Measurements from ENCODE around the gene CHPT1.
A peak's percentile ranks its signal among the peaks of the same experiment; 100 is the strongest.
"Not testable (repeated sequence)": the region's sequence is repeated elsewhere in the genome, so short reads cannot be mapped to it uniquely, and the experiment has no call there.

Gene CHPT1

DNA sequence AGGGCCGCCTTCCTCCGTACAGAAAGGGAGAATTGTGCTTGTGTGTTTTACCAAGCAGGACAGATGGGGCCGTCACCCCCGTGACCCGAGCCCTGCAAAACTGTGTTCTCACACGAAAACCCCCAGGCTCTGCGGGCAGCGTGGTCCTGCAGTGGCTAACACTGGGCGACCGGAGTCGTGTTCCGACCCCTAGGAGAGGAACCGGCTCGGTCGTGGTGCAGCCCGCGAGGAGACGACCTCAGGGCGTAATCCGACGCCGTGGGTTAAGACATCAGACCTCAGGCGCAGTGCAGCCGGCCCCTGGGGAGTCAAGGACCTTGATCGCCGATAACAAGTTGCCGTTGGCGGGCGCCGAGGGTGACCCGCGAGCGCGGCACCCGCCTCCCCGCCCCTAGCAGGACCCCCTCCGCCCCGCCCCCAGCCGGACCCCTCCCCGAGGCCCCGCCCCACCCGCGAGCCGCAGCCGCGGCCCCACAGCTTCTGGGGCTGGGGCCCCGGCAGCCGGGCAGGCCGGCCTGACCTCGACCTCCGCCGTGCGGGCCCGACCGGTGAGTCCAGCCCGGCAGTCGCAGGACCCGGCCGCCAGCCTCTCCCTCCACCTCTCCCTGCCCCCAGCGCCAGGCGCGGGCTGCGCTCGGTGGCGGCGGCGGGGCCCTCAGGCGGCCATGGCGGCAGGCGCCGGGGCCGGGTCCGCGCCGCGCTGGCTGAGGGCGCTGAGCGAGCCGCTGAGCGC lies at the start of gene CHPT1:
Gene CHPT1 (plus strand): TSS at position 444 of the 733 bp plus-strand sequence. CDS start 222 bp downstream, at position 666.
- H3K4me1 ChIP-seq (ENCODE audit: insufficient read depth, low read length), result peaks cover 3% of the 10 kb centered on the region; the same call in 1 of the 2 replicates
- H3K9ac ChIP-seq (ENCODE audit: low read depth, low read length), result peak within 1 kb of the TSS; percentile 80
- peaks cover 33% of the 10 kb centered on the region for H3K27me3 ChIP-seq (ENCODE audit: insufficient read depth, low read length)
- H3K36me3 ChIP-seq (ENCODE audit: insufficient read depth, low read depth, low read length), result no peaks in the 10 kb centered on the region
- peak within 1 kb of the TSS; percentile 89 for H3K4me3 ChIP-seq (ENCODE audit: low read length)
- no peaks in the 10 kb centered on the region for H3K9me3 ChIP-seq (ENCODE audit: insufficient read depth, low read depth, low read length)
- H3K27ac ChIP-seq (ENCODE audit: low read length), result no peak within 1 kb of the TSS

DNA sequence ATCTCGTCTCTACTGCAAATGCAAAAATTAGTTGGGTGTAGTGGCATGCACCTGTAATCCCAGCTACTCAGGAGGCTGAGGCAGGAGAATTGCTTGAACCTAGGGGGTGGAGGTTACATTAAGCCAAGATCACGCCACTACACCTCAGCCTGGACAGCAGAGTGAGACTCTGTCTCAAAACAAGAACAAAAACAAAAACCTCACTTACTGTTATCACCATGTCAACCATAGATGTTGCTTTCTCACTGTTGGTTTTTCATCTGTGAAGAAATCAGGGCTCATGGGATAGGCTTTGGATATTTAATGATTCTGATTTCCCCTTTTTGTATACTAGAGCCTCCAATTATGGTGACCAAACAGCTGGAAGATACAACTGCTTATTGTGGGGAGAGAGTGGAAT lies 49.7 kb upstream of the CHPT1 start:
- Histone ChIP-seq H3K27ac (ENCODE audit: low read length) (no peak overlapping the region), H3K4me3 (ENCODE audit: low read length) (no peak overlapping the region), H3K36me3 (ENCODE audit: insufficient read depth, low read depth, low read length) (no peaks in the 10 kb centered on the region), H3K27me3 (ENCODE audit: insufficient read depth, low read length) (peaks cover 9% of the 10 kb centered on the region), H3K9ac (ENCODE audit: low read depth, low read length) (no peak overlapping the region), H3K9me3 (ENCODE audit: insufficient read depth, low read depth, low read length) (no peaks in the 10 kb centered on the region), H3K4me1 (ENCODE audit: insufficient read depth, low read length) (no peaks in the 10 kb centered on the region; the same call in 1 of the 2 replicates)

DNA sequence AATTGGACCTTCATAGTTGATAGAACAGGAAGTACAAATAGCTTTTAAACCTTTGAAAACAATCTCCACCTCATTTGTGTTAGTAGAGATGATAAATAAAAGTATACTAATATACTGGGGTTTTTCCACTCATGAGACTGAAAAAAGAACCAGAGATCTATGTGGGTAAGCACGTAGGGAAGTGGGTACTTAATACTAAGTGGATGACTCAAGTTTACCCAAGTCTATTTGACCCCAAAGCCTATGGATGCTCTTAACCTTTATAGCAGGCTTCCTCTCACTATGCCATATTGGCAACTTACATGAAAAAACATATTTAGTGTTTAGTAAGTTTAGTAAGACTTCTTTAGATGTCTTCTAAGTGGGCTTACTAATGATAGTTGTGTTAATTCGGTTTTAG lies 49.2 kb upstream of the CHPT1 start:
- peaks cover 4% of the 10 kb centered on the region for H3K27me3 ChIP-seq (ENCODE audit: insufficient read depth, low read length)
- no peaks in the 10 kb centered on the region for H3K36me3 ChIP-seq (ENCODE audit: insufficient read depth, low read depth, low read length)
- H3K9me3 ChIP-seq (ENCODE audit: insufficient read depth, low read depth, low read length), result no peaks in the 10 kb centered on the region
- H3K27ac ChIP-seq (ENCODE audit: low read length), result no peak overlapping the region
- H3K4me3 ChIP-seq (ENCODE audit: low read length), result no peak overlapping the region
- no peak overlapping the region for H3K9ac ChIP-seq (ENCODE audit: low read depth, low read length)
- H3K4me1 ChIP-seq (ENCODE audit: insufficient read depth, low read length), result no peaks in the 10 kb centered on the region

DNA sequence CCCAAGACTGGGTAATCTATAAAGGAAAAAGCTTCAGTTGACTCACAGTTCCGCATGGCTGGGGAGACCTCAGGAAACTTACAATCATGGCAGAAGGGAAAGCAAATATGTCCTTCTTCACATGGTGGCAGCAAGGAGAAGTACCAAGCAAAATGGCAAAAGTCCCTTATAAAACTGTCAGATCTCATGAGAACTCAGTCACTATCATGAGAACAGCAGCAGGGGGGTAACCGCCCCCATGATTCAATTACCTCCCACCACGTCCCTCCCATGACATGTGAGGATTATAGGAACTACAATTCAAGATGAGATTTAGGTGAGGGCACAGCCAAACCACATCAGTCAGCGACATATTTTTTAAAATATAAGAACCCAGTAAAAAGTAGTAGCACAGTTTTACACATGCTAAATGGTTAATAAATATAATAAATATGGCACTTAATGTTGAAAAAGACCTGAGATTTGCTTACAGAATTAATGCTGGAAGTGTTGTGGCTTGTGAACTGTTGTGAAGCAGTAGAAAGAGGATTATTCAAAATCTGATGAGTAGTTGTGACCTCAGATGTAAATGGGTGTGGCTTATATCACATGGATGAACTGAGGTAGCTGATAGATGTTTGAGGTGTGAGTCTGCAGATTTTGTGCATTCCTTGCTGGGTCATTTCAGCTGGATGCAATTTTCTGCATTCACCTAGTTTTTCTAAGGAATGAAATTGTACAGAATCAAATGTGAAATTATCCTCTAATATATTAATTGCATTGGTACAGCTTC lies 46.9 kb upstream of the CHPT1 start:
- Histone ChIP-seq H3K9me3 (ENCODE audit: insufficient read depth, low read depth, low read length) (no peaks in the 10 kb centered on the region), H3K27ac (ENCODE audit: low read length) (no peak overlapping the region), H3K4me3 (ENCODE audit: low read length) (no peak overlapping the region), H3K36me3 (ENCODE audit: insufficient read depth, low read depth, low read length) (no peaks in the 10 kb centered on the region), H3K4me1 (ENCODE audit: insufficient read depth, low read length) (no peaks in the 10 kb centered on the region), H3K27me3 (ENCODE audit: insufficient read depth, low read length) (no peaks in the 10 kb centered on the region), H3K9ac (ENCODE audit: low read depth, low read length) (no peak overlapping the region)

DNA sequence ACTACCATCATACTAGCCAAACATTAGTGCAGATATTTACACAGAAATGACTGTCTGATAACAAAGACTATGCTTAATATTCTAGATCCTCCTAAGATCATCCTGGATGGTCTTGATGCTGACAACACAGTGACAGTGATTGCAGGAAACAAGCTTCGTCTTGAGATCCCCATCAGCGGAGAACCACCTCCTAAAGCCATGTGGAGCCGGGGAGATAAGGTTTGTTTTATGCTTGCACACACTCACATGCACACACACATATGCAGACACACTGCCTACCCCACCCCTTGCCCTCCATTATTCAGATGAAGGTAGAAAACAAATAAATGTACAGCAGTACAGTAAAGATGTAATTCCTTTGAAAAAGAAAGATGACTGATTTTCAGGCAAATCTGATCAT lies 44.4 kb upstream of the CHPT1 start:
- Histone ChIP-seq H3K27ac (ENCODE audit: low read length) (no peak overlapping the region), H3K4me3 (ENCODE audit: low read length) (no peak overlapping the region), H3K9me3 (ENCODE audit: insufficient read depth, low read depth, low read length) (no peaks in the 10 kb centered on the region), H3K36me3 (ENCODE audit: insufficient read depth, low read depth, low read length) (no peaks in the 10 kb centered on the region), H3K9ac (ENCODE audit: low read depth, low read length) (no peak overlapping the region), H3K27me3 (ENCODE audit: insufficient read depth, low read length) (no peaks in the 10 kb centered on the region), H3K4me1 (ENCODE audit: insufficient read depth, low read length) (no peaks in the 10 kb centered on the region)

DNA sequence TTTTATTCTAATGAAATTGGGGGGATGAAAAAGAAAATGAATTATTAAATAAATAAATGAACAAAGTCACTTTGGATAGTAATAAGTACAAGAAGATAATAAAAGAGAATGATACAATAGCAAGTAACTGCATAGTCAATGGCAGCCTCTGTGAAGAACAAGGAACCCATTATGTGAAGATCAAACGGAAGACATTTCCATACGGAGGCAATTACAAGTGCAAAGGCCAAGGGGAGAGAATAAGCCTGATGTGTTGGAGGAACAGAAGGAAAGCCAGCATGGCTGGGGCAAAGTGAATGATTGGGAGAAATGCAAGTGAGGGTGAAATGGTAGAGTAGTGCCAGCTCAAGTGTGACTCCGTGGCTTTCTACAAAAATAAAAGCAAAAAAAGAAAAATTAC lies 43.9 kb upstream of the CHPT1 start:
- Histone ChIP-seq H3K4me3 (ENCODE audit: low read length) (no peak overlapping the region), H3K36me3 (ENCODE audit: insufficient read depth, low read depth, low read length) (no peaks in the 10 kb centered on the region), H3K9ac (ENCODE audit: low read depth, low read length) (no peak overlapping the region), H3K27ac (ENCODE audit: low read length) (no peak overlapping the region), H3K27me3 (ENCODE audit: insufficient read depth, low read length) (no peaks in the 10 kb centered on the region), H3K9me3 (ENCODE audit: insufficient read depth, low read depth, low read length) (no peaks in the 10 kb centered on the region), H3K4me1 (ENCODE audit: insufficient read depth, low read length) (no peaks in the 10 kb centered on the region)

DNA sequence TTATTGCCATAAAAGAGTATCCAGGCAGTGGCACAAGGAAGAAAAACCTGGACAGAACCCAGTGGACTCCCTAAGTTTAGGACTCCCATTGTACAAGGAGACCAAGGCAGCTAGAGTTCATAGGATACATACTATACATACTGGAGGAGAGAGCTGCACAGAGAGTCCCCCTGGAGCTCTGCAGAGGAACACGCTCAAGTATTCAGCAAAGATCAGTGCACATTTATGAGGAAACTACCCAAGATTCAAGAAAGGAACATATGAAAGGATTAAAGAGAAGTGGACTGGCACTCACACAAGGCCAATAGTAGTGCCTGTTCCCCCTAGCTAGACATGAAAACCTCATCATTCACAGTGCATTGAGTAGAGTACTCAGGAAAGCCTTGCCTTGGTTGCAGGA lies 43.0 kb upstream of the CHPT1 start:
- H3K36me3 ChIP-seq (ENCODE audit: insufficient read depth, low read depth, low read length), result no peaks in the 10 kb centered on the region
- H3K4me3 ChIP-seq (ENCODE audit: low read length), result no peak overlapping the region
- no peak overlapping the region for H3K27ac ChIP-seq (ENCODE audit: low read length)
- H3K9ac ChIP-seq (ENCODE audit: low read depth, low read length), result no peak overlapping the region
- no peaks in the 10 kb centered on the region for H3K27me3 ChIP-seq (ENCODE audit: insufficient read depth, low read length)
- H3K9me3 ChIP-seq (ENCODE audit: insufficient read depth, low read depth, low read length), result no peaks in the 10 kb centered on the region
- no peaks in the 10 kb centered on the region for H3K4me1 ChIP-seq (ENCODE audit: insufficient read depth, low read length)

DNA sequence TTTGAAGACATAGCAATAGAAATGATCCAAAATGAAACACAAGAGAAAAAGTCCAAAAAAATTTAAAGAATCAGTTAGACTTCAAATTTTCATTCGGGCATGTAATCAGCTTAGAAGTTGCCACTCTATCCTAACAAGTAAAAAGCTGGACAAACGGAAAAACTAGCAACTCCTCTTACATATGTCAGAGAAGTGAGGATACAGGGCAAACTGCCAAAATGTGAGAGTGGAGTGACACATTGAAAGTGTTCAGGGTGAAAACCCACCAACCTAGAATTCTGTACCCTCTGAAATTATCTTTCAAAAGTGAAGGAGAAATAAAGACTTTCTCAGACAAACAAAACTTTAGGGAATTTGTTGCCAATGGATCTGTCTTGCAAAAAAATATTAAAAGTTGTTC lies 42.0 kb upstream of the CHPT1 start:
- H3K27ac ChIP-seq (ENCODE audit: low read length), result no peak overlapping the region
- no peaks in the 10 kb centered on the region for H3K9me3 ChIP-seq (ENCODE audit: insufficient read depth, low read depth, low read length)
- no peaks in the 10 kb centered on the region for H3K36me3 ChIP-seq (ENCODE audit: insufficient read depth, low read depth, low read length)
- no peak overlapping the region for H3K9ac ChIP-seq (ENCODE audit: low read depth, low read length)
- no peaks in the 10 kb centered on the region for H3K27me3 ChIP-seq (ENCODE audit: insufficient read depth, low read length)
- H3K4me1 ChIP-seq (ENCODE audit: insufficient read depth, low read length), result no peaks in the 10 kb centered on the region
- no peak overlapping the region for H3K4me3 ChIP-seq (ENCODE audit: low read length)

DNA sequence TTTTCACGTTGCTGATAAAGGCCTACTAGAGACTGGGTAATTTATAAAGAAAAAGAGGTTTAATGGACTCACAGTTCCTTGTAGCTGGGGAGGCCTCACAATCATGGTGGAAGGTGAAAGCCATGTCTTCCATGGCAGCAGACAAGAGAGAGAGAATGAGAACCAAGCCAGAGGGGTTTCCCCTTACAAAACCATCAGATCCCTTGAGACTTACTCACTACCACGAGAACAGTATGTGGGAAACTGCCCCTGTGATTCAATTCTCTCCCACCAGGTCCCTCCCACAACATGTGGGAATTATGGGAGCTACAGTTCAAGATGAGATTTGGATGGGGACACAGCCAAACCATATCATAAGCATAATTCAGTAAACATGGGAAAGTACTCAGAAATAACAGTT lies 36.8 kb upstream of the CHPT1 start:
- H3K4me1 ChIP-seq (ENCODE audit: insufficient read depth, low read length); H3K27ac ChIP-seq (ENCODE audit: low read length); H3K9me3 ChIP-seq (ENCODE audit: insufficient read depth, low read depth, low read length): not testable (repeated sequence)

DNA sequence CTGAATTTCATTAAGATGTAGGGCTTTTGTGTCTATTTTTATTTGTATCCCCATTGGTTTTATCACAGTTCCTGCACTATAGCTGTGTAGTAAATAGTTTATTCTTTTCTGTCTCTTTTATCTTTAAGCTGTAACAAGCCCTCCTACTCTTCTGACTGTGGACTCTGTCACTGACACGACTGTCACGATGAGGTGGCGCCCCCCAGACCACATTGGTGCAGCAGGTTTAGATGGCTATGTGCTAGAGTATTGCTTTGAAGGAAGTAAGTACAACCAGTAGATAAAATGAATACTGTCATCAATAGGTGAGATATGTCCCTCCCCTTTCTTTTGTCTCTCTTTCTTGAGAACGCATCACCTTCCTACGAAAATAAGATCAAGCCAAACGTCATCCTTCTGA lies 34.1 kb upstream of the CHPT1 start:
- H3K9me3 ChIP-seq (ENCODE audit: insufficient read depth, low read depth, low read length), result no peaks in the 10 kb centered on the region
- no peak overlapping the region for H3K4me3 ChIP-seq (ENCODE audit: low read length)
- no peaks in the 10 kb centered on the region for H3K36me3 ChIP-seq (ENCODE audit: insufficient read depth, low read depth, low read length)
- H3K27ac ChIP-seq (ENCODE audit: low read length), result no peak overlapping the region
- H3K9ac ChIP-seq (ENCODE audit: low read depth, low read length), result no peak overlapping the region
- peaks cover 3% of the 10 kb centered on the region; the same call in 1 of the 2 replicates for H3K4me1 ChIP-seq (ENCODE audit: insufficient read depth, low read length)
- H3K27me3 ChIP-seq (ENCODE audit: insufficient read depth, low read length), result no peaks in the 10 kb centered on the region

More for the DNA sequence above, 36.8 kb upstream of the CHPT1 start:
- not testable (repeated sequence) for H3K27me3 ChIP-seq (ENCODE audit: insufficient read depth, low read length); H3K36me3 ChIP-seq (ENCODE audit: insufficient read depth, low read depth, low read length); H3K9ac ChIP-seq (ENCODE audit: low read depth, low read length); H3K4me3 ChIP-seq (ENCODE audit: low read length)

DNA sequence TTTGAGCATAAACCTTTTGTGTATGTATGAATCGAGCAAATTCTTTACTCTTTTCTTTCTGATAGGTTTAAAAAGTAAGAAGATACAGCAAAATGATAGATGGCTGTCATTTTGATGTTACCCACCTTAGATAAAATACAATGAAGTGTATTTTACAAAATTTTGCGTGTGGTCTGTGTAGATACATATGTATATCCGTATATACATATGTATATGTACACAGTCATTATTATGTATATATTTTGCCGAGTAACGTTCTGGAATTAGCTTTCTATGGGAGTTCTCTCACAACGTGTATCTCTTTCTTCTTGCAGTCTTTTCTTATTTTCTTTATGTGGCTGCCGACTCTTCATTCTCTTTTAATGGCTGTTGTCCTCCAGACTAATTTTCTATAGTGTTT lies 32.4 kb upstream of the CHPT1 start:
- Histone ChIP-seq H3K27me3 (ENCODE audit: insufficient read depth, low read length) (no peaks in the 10 kb centered on the region), H3K27ac (ENCODE audit: low read length) (no peak overlapping the region), H3K36me3 (ENCODE audit: insufficient read depth, low read depth, low read length) (no peaks in the 10 kb centered on the region)

More for the DNA sequence above, 32.4 kb upstream of the CHPT1 start:
- H3K4me3 ChIP-seq (ENCODE audit: low read length), result no peak overlapping the region
- peaks cover 3% of the 10 kb centered on the region; the same call in 1 of the 2 replicates for H3K4me1 ChIP-seq (ENCODE audit: insufficient read depth, low read length)
- no peak overlapping the region for H3K9ac ChIP-seq (ENCODE audit: low read depth, low read length)
- H3K9me3 ChIP-seq (ENCODE audit: insufficient read depth, low read depth, low read length), result no peaks in the 10 kb centered on the region
